Eye (tissue), 1 donor: Measurements from ENCODE around the gene PIGR.
"Not testable (repeated sequence)": the region's sequence is repeated elsewhere in the genome, so short reads cannot be mapped to it uniquely, and the experiment has no call there.

Experiments
- DNase-seq: peaks from one replicate; pipeline ENCODE4 v3.0.0-alpha.2; 2015

PIGR gene

GRCh38 chr1:206933333-206933945, 12.8 kb downstream of the PIGR start:
- no peak for DNase-seq

- DNase-seq: no peak
Observed at GRCh38 chr1:206932177-206932576, 14.1 kb downstream of the PIGR start.

- no peak for DNase-seq
Observed at GRCh38 chr1:206931709-206932108, 14.6 kb downstream of the PIGR start.

- no peak for DNase-seq
Observed at GRCh38 chr1:206930210-206930798, 16.0 kb downstream of the PIGR start.

- no peak for DNase-seq
Observed at GRCh38 chr1:206929524-206929923, 16.7 kb downstream of the PIGR start.

- no peak for DNase-seq
Observed at GRCh38 chr1:206926286-206926685, 20.0 kb downstream of the PIGR start.

- no peak for DNase-seq
Observed at GRCh38 chr1:206925106-206925736, 21.0 kb downstream of the PIGR start.

GRCh38 chr1:206924592-206925105, 21.6 kb downstream of the PIGR start:
- DNase-seq: no peak

GRCh38 chr1:206923961-206924557, 22.2 kb downstream of the PIGR start:
- DNase-seq: not testable (repeated sequence)

GRCh38 chr1:206923009-206923960, 23.0 kb downstream of the PIGR start:
- DNase-seq: no peak

- DNase-seq: no peak
Observed at GRCh38 chr1:206922524-206922923, 23.7 kb downstream of the PIGR start.

GRCh38 chr1:206921772-206922265, 24.4 kb downstream of the PIGR start, which contains the start of gene FCMR:
Gene FCMR, minus strand, starts transcription at chr1:206921941. Its CDS starts 87 bp downstream, at chr1:206921854.
- DNase-seq: no peak

- no peak for DNase-seq
Observed at GRCh38 chr1:206918076-206918475, 28.2 kb downstream of the PIGR start.

- no peak for DNase-seq
Observed at GRCh38 chr1:206916000-206916709, 30.1 kb downstream of the PIGR start.

- no peak for DNase-seq
Observed at GRCh38 chr1:206915030-206915735, 31.1 kb downstream of the PIGR start.

- DNase-seq: no peak
Observed at GRCh38 chr1:206913766-206914537, 32.3 kb downstream of the PIGR start.

- peak; percentile 94 for DNase-seq
Observed at GRCh38 chr1:206912445-206913095, 33.7 kb downstream of the PIGR start.

GRCh38 chr1:206911064-206911663, 35.1 kb downstream of the PIGR start:
- DNase-seq: peak; percentile 76

GRCh38 chr1:206909883-206910318, 36.4 kb downstream of the PIGR start:
- DNase-seq: no peak
